Measurements from ENCODE around the gene PRMT9. TPM values are rescaled to one million over a fixed set of nuclear protein-coding genes. Genes with fewer than 3 reads are reported as not detected.
A peak's percentile ranks its signal among the peaks of the same experiment; 100 is the strongest.

The PRMT9 gene
- total RNA-seq, 1 donor from 2014 or later = 7.8 TPM

DNA sequence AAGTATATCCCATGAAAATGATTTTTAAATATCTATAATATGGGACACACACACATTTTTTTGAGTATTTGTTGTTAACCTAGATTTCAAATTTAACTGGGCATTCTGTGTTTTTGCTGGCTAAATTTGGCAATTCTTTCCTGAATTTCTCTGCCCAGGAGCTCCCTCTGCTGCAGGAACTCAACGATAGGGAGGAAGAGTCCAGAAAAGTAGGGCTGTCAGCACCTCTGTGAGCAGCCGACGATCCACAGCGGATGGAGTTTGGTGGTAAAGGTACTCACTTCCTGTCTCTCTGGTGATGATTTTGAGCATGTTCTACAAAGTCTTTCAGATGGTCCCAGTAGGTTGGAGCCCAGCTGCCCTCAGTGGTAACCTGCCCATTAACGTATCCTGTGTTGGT, 89.9 kb downstream of the PRMT9 start:
- H3K4me3 Mint-ChIP-seq (ENCODE audit: unreplicated experiment) = no peak overlapping the region
- H3K4me1 Mint-ChIP-seq (ENCODE audit: low read depth) = peaks cover 34% of the 10 kb centered on the region
- H3K36me3 Mint-ChIP-seq (ENCODE audit: low read depth) = no peaks in the 10 kb centered on the region
- H3K27me3 Mint-ChIP-seq (ENCODE audit: low read depth) = no peaks in the 10 kb centered on the region
- no peaks in the 10 kb centered on the region for H3K9me3 Mint-ChIP-seq (ENCODE audit: low read depth)
- H3K27ac Mint-ChIP-seq (ENCODE audit: unreplicated experiment) = no peak overlapping the region
- peak; percentile 44 for TF ChIP-seq CTCF (IDR thresholded peaks at IDR 0.05)
- DNase-seq (ENCODE audit: low spot score) = no peak

- no peak for TF ChIP-seq CTCF (IDR thresholded peaks at IDR 0.05)
- Mint-ChIP-seq H3K4me3 (ENCODE audit: unreplicated experiment) (no peak overlapping the region), H3K27ac (ENCODE audit: unreplicated experiment) (no peak overlapping the region), H3K9me3 (ENCODE audit: low read depth) (no peaks in the 10 kb centered on the region), H3K27me3 (ENCODE audit: low read depth) (no peaks in the 10 kb centered on the region), H3K36me3 (ENCODE audit: low read depth) (no peaks in the 10 kb centered on the region), H3K4me1 (ENCODE audit: low read depth) (peaks cover 39% of the 10 kb centered on the region)
- DNase-seq (ENCODE audit: low spot score) = no peak
These were observed 92.9 kb downstream of the PRMT9 start for GRCh38 chr4:147591106-147591505.

DNA sequence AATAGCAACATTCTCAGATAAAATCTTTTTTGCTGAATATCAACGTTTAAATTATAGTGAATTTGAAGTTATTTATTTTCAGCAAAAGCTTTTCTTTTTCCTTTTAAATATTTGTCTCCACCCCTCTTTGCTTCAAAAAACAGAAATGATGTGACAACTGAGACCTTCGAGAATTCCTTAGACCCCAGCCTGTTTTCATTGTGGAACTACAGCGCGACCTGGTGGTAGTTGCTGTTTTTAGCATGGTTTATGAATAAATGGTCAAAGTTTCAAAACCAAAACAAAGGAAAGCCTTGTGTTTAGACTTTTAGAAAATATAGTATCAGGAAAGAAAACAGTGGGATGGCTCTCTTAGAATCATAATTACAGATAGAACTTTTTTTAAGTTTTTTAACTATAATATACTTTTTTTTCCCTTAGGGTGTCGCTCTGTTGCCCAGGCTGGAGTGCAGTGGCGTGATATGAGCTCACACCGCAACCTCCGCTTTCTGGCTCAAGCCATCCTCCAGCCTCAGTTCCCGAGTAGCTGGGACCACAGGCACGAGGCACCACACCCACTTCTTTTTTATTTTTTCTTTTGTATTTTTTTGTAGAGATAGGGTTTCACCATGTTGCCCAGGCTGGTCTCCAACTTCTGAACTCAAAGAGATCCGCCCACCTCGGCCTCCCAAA, 93.6 kb downstream of the PRMT9 start:
- H3K27ac Mint-ChIP-seq (ENCODE audit: unreplicated experiment) = peak overlapping the region; percentile 81
- no peak overlapping the region for H3K4me3 Mint-ChIP-seq (ENCODE audit: unreplicated experiment)
- H3K9me3 Mint-ChIP-seq (ENCODE audit: low read depth) = no peaks in the 10 kb centered on the region
- no peak for DNase-seq (ENCODE audit: low spot score)
- TF ChIP-seq CTCF (IDR thresholded peaks at IDR 0.05) = peak; percentile 97
- H3K27me3 Mint-ChIP-seq (ENCODE audit: low read depth) = no peaks in the 10 kb centered on the region
- H3K36me3 Mint-ChIP-seq (ENCODE audit: low read depth) = no peaks in the 10 kb centered on the region
- H3K4me1 Mint-ChIP-seq (ENCODE audit: low read depth) = peaks cover 44% of the 10 kb centered on the region

- peak overlapping the region; percentile 81 for H3K27ac Mint-ChIP-seq (ENCODE audit: unreplicated experiment)
These were observed 94.4 kb downstream of the PRMT9 start for GRCh38 chr4:147589586-147589985.

More at GRCh38 chr4:147589586-147589985, 94.4 kb downstream of the PRMT9 start:
- Mint-ChIP-seq H3K9me3 (ENCODE audit: low read depth) (peaks cover 3% of the 10 kb centered on the region), H3K27me3 (ENCODE audit: low read depth) (no peaks in the 10 kb centered on the region), H3K4me3 (ENCODE audit: unreplicated experiment) (peak overlapping the region; percentile 47), H3K36me3 (ENCODE audit: low read depth) (no peaks in the 10 kb centered on the region), H3K4me1 (ENCODE audit: low read depth) (peaks cover 44% of the 10 kb centered on the region)
- no peak for TF ChIP-seq CTCF (IDR thresholded peaks at IDR 0.05)
- no peak for DNase-seq (ENCODE audit: low spot score)

Other genes starting within 250 kb of the PRMT9 start
- 58.3 to 136 TPM (median 135 TPM) in 3 replicates for gene EDNRA, start 203.1 kb downstream of the PRMT9 start, total RNA-seq
- gene TMEM184C, start 66.8 kb downstream of the PRMT9 start, total RNA-seq = 35.3 to 40.8 TPM (median 39.3 TPM) in 3 replicates
- 111 to 119 TPM (median 111 TPM) in 3 replicates for gene ARHGAP10, start 47.9 kb upstream of the PRMT9 start, total RNA-seq